Fibroblast of peridontal ligament (primary cell): ENCODE results near the gene ZNHIT1.
A peak's percentile ranks its signal among the peaks of the same experiment; 100 is the strongest.

ENCODE experiments used
- DNase-seq: peaks from one replicate; pipeline ENCODE4 v3.0.0-alpha.2; 2010; ENCODE audit errors: extremely low read depth

Gene ZNHIT1

DNA sequence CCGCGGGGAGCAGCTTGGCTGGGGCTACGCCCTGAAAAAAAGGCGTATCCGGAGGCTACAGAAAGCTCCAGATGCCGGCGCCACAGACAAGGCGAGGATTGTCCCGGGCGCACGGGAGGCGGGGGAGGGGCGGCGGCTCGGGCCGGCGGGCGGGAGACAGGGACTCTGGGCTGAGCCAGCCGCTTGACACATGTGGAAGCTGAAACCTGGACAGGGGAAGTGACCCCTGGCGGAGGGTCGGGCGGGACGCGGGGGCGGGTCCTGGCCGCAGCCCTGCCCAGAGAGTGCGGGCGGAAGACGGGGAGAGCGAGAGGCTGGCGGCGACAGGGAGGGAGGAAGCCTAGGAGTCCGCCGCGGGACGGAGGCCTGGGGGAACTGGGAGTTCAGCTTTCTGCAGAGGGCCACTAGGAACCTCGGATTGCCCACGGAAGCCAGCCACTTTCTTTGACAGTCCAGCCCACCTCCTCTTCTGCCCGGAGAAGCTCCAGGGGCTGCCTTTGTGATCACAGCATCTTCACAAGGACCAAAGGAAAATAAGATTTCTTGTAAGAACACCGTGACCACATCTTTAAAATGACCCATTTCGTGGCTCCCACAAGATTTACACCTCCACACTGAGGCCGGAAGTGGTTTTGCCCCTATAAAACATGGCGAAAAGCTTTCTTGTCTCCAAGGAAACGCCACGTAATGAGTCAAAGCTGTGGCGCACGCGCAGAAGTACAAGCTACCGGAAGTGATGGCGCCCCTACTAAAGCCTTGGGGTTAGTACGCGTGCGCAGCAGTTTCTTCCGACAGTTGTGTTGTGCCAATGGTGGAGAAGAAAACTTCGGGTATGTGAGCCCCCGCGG, at the start of gene ZNHIT1, which contains the start of gene PLOD3:
TSS of gene ZNHIT1 (plus strand) at position 778 of the 848 bp plus-strand sequence. CDS start at position 809, 31 bp downstream.
TSS of gene PLOD3 (minus strand) at position 194 of the 848 bp plus-strand sequence. CDS start 307 bp downstream, outside the sequence.
- DNase-seq, result peak; percentile 99

DNA sequence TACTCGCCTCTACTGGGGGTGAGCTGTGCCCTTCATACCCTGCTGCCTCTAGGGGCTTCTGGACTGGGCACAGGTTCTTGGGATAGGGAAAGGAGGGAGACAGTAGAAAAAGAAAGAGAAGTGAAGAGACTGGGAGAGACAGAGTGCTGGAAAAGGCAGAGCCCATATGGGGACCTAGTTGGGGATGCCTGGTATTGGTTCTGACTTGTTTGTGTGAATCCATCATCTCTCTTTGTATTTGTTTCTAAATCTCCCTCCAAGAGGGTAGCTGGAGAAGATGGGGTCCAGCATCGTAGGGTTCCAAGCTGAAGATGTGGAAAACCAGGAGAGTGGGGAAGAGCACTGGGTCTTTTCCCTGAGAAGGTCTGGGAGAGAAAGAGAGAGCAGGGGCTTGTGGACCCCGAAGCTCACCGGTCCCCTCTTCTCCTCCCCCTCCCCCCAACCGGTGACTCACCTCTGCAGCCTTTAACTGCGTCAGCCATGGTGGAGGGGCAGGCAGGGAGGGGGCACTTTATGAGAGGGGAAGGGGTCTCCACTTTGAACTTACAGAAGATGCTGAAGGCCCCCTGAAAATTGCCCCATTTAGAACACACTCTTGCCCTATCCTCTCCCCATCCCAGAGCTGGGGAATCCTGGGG, 49.4 kb upstream of the ZNHIT1 start:
- DNase-seq, result no peak

GRCh38 chr7:101169110-101169837, 48.7 kb upstream of the ZNHIT1 start:
- no peak for DNase-seq

GRCh38 chr7:101169838-101170551, 48.0 kb upstream of the ZNHIT1 start:
- DNase-seq, result peak; percentile 48

- no peak for DNase-seq
These were observed 47.1 kb upstream of the ZNHIT1 start for GRCh38 chr7:101170617-101171441.

GRCh38 chr7:101171442-101171837, 46.5 kb upstream of the ZNHIT1 start:
- DNase-seq, result no peak

- DNase-seq, result no peak
These were observed 45.7 kb upstream of the ZNHIT1 start for GRCh38 chr7:101172005-101172853.

DNA sequence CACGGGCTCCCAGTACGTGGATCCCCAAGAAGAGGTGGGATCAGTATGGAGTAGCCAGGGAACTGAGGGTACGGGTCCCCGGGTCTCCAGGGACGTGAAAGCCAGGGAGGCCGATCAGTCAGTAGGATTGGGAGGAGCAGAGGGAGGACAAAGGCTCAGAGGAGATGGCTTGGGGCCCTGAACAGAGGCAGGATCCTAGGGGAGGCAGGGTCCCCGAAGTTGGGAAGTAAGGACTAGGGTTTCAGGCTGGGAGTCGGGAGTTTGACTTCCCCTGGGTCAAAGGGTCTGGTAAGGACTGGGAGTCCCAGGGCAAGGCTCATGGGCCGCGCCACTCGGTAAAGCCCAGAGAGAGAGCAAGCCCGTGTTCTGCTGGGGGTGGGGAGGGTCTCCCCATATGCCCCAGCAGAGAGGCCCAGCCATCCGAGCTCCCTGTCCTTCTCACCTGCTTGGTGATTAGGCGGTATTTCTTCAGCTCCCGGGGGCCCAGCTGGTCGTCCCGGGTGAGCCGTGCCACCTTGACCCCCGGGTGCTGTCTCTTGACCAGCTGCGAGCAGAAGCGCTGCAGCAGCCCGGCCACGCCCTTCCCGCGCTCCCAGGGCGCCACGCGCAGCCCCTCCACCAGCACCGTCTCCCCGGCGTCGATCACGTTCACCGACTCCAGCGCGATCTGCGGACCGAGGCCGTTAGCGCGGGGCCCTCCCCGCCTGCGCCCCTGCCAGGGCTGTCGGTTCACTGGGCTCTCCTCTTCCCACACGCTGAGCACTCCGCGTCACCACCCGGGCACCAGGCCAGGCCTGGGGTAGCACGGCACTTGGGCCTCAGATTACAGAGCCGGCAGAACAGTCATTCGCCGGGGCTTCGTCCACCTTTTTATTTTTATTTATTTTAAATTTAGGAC, 44.9 kb upstream of the ZNHIT1 start:
- peak; percentile 68 for DNase-seq

DNA sequence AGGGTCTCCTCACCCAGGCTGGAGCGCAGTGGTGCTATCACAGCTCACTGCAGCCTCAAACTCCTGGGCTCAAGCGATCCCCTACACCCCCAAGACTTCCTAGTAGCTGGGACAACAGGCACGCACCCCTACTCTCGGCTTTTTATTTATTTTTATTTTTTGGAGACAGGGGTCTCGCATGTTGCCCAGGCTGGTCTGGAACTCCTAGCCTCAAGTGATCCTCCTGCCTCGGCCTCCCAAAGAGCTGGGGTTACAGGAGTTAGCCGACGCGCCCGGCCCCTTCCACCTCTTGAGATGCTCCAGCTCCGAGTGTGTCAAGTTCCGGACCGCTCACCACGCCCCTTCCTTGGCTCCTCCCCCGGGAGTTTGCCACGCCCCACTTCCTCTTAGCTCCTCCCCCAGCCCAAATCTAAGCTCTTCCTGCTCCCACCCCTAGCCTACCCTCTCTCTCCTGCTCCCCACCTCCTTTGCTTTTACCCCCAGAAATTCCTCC, 44.2 kb upstream of the ZNHIT1 start:
- peak; percentile 15 for DNase-seq

DNA sequence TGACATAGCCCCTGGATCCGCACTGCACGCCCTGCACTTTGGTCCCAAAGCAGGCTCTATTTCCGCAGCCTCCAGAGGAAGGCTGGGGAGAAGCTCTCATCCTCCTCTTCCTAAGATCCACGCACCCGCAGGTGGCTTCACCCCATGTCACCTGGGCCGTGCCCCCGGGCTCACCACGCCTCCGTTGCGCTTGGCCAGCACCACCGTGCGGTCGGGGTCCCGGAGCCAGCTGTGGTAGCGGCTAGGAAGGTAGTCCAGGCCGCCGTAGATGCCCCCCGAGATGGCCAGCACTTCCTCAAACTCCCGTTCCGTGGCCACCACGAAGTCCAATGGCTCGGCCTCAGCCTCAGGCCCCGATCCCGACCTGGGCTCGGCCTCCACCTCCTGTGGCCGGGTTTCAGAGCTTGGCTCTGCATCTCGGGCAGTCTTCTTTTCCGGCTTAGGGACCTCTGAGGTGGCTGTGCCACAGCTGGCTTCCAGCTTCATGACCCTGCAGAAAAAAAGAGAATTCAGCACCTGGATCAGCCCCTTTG, 43.6 kb upstream of the ZNHIT1 start:
- no peak for DNase-seq

- DNase-seq, result no peak
These were observed 42.3 kb upstream of the ZNHIT1 start for GRCh38 chr7:101175664-101176063.

DNA sequence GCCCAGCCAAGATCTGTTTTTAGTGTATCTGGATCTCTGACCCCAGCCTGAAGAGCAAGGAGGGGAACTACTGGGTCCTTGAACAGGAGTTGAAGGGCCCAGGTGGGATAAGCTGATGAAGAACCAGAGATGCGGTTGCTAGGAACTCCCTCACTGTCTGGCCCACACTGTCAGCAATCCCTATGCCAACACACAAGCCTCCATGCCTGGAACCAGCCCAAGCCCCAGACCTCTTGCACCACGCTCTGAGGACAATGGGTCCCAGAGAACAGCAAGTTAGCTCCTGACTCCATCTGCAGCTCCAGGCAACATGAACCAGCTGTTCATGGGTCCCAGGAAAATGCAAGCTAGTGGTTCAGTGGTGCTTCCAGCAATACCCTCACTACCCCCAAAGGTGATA, 40.3 kb upstream of the ZNHIT1 start:
- DNase-seq, result no peak

DNA sequence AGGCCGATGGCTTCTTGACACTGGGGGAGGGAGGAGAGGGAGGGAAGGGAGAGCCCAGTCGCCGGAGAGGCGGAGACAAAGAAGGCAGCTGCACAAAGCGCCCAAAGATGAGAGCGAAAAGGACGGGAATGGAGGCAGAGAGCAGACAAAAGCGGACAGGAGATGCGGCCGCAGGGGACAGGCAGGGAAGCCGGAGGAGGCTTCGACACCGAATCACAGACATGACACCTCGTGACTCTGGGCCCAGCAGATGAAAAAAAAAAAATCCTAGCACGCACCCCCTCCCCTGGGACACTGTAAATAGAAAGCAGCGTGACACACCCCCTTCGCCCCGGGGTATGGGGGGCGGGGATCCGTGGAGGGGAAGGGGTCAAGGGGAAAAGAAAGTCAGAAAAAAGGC, 38.8 kb upstream of the ZNHIT1 start:
- no peak for DNase-seq

GRCh38 chr7:101179713-101180112, 38.3 kb upstream of the ZNHIT1 start:
- DNase-seq, result no peak

DNA sequence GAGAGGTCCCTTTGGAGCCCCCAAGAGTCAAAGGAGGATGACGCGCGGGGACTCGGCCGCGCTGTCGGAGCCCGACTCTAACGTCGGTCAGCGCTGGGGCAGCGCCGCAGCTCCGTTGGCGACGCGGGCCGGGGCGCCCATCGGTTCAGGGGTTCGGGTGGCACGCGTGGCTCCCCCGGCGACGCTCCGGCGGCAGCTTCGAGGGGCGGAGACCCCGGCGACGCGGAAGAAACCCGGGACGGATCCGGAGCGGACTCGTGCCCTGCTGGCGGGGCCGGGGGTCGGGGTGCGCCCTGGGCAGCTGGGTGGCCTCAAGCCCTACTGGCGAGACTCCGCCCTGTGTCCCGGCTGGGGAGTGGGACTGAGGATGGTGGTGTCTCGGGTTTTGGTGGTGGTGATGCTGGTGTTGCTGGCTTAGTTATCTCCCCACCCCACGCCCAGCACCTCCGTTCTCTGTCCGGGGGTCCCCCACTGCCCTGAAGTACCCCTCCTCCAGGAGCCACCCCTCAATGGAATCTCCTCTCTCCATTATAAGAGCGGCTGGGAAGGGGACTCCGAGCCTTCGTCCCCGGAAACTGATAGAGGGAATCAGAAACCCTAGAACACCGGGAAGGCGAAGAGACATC, 37.7 kb upstream of the ZNHIT1 start, which contains the start of gene NAT16:
TSS of gene NAT16 (minus strand) at position 164 of the 626 bp plus-strand sequence. CDS start 5,486 bp downstream, outside the sequence.
- DNase-seq, result no peak

- DNase-seq, result peak; percentile 13
These were observed 32.6 kb upstream of the ZNHIT1 start for GRCh38 chr7:101185258-101185839.

- DNase-seq, result no peak
These were observed 31.8 kb upstream of the ZNHIT1 start for GRCh38 chr7:101186194-101186593.
